H9 (cell line): ENCODE data around the gene XDH. TPM values are rescaled to one million over a fixed set of nuclear protein-coding genes. Genes with fewer than 3 reads are reported as not detected.

Experiments
- DNase-seq: peaks from one replicate; pipeline ENCODE4 v3.0.0-alpha.2; 2017
- H2AFZ ChIP-seq: one replicate; pipeline ENCODE4 v1.6.1; 2013; ENCODE audit warnings: mild to moderate bottlenecking, low read length, control low read depth, moderate library complexity
- H2AK5ac ChIP-seq: 2 replicates; pipeline ENCODE4 v1.6.1; 2013; ENCODE audit warnings: low read length, control low read depth, mixed read lengths; ENCODE audit not compliant: insufficient read length
- H2BK120ac ChIP-seq: one replicate; pipeline ENCODE4 v1.6.1; 2013; ENCODE audit warnings: low read depth, mild to moderate bottlenecking, low read length, control low read depth, inconsistent platforms; ENCODE audit not compliant: poor library complexity, severe bottlenecking
- H2BK12ac ChIP-seq: 2 replicates; pipeline ENCODE4 v1.6.1; 2013; ENCODE audit warnings: low read length, control low read depth, mixed read lengths, low read depth; ENCODE audit not compliant: insufficient read length
- H2BK15ac ChIP-seq: 2 replicates; pipeline ENCODE4 v1.6.1; 2013; ENCODE audit warnings: low read depth, low read length, control low read depth
- H2BK20ac ChIP-seq: one replicate; pipeline ENCODE4 v1.6.1; 2013; ENCODE audit warnings: low read depth, mild to moderate bottlenecking, low read length, control low read depth, inconsistent platforms; ENCODE audit not compliant: poor library complexity, severe bottlenecking
- H2BK5ac ChIP-seq: 2 replicates; pipeline ENCODE4 v1.6.1; 2013; ENCODE audit warnings: low read length, control low read depth, mixed read lengths; ENCODE audit not compliant: insufficient read length
- H3K14ac ChIP-seq: 2 replicates; pipeline ENCODE4 v1.6.1; 2013; ENCODE audit warnings: low read length, control low read depth; ENCODE audit not compliant: insufficient read depth
- H3K18ac ChIP-seq: 2 replicates; pipeline ENCODE4 v1.6.1; 2013; ENCODE audit warnings: low read depth, mild to moderate bottlenecking, mixed read lengths, low read length, control low read depth; ENCODE audit not compliant: insufficient read length
- H3K23ac ChIP-seq: 2 replicates; pipeline ENCODE4 v1.6.1; 2013; ENCODE audit warnings: low read length, control low read depth, mixed read lengths, low read depth; ENCODE audit not compliant: insufficient read length
- H3K23me2 ChIP-seq: 2 replicates; pipeline ENCODE4 v1.6.1; 2013; ENCODE audit warnings: low read depth, mild to moderate bottlenecking, mixed read lengths, low read length, control low read depth; ENCODE audit not compliant: insufficient read length, poor library complexity, severe bottlenecking
- H3K27ac ChIP-seq: 2 replicates; pipeline ENCODE4 v1.5.1; 2013; ENCODE audit warnings: low read length, control low read depth, mixed read lengths, low read depth; ENCODE audit not compliant: insufficient read length
- H3K27me3 ChIP-seq: 2 replicates; pipeline ENCODE4 v1.6.1; 2013; ENCODE audit warnings: low read length, control low read depth, inconsistent platforms; ENCODE audit not compliant: insufficient read depth
- H3K4ac ChIP-seq: 2 replicates; pipeline ENCODE4 v1.6.1; 2013; ENCODE audit warnings: low read depth, mild to moderate bottlenecking, control low read depth, inconsistent platforms, low read length, moderate library complexity
- H3K4me1 ChIP-seq: 2 replicates; pipeline ENCODE4 v1.6.1; 2013; ENCODE audit warnings: low read length, control low read depth, inconsistent platforms; ENCODE audit not compliant: insufficient read depth
- H3K4me2 ChIP-seq: 2 replicates; pipeline ENCODE4 v1.6.1; 2013; ENCODE audit warnings: low read length, control low read depth, mixed read lengths; ENCODE audit not compliant: insufficient read length, insufficient read depth
- H3K56ac ChIP-seq: 2 replicates; pipeline ENCODE4 v1.6.1; 2013; ENCODE audit warnings: low read depth, mild to moderate bottlenecking, mixed read lengths, low read length, control low read depth; ENCODE audit not compliant: insufficient read length
- H3K79me1 ChIP-seq: 2 replicates; pipeline ENCODE4 v1.6.1; 2013; ENCODE audit warnings: low read depth, mild to moderate bottlenecking, moderate library complexity, low read length, control low read depth, inconsistent platforms; ENCODE audit not compliant: insufficient read depth, poor library complexity, severe bottlenecking
- H3K79me2 ChIP-seq: 2 replicates; pipeline ENCODE4 v1.6.1; 2013; ENCODE audit warnings: low read length, control low read depth, inconsistent platforms; ENCODE audit not compliant: insufficient read depth
- H3K9ac ChIP-seq: 2 replicates; pipeline ENCODE4 v1.6.1; 2013; ENCODE audit warnings: low read length, control low read depth, mixed read lengths; ENCODE audit not compliant: insufficient read length; ENCODE audit errors: extremely low read depth
- H3K9me3 ChIP-seq: one replicate; pipeline ENCODE4 v1.6.1; 2013; ENCODE audit warnings: low read depth, low read length, inconsistent platforms; ENCODE audit not compliant: control insufficient read depth
- H3T11ph ChIP-seq: one replicate; pipeline ENCODE4 v1.6.1; 2013; ENCODE audit warnings: mild to moderate bottlenecking, low read length, control low read depth, inconsistent platforms
- H4K20me1 ChIP-seq: one replicate; pipeline ENCODE4 v1.6.1; 2013; ENCODE audit not compliant: control insufficient read depth, insufficient read length, insufficient read depth
- H4K5ac ChIP-seq: 2 replicates; pipeline ENCODE4 v1.6.1; 2013; ENCODE audit warnings: low read depth, mild to moderate bottlenecking, mixed read lengths, low read length, control low read depth; ENCODE audit not compliant: insufficient read length
- H4K8ac ChIP-seq: replicated peaks from 2 replicates; pipeline ENCODE4 v1.6.1; 2013; ENCODE audit warnings: low read length, control low read depth, mixed read lengths, low read depth; ENCODE audit not compliant: insufficient read length
- H4K91ac ChIP-seq: 2 replicates; pipeline ENCODE4 v1.6.1; 2013; ENCODE audit warnings: low read depth, mild to moderate bottlenecking, moderate library complexity, mixed read lengths, low read length, control low read depth; ENCODE audit not compliant: insufficient read length
- H3K27ac Mint-ChIP-seq, 3 experiments: 2 replicates in 2 of 3; 3 replicates in 1 of 3; pipeline ENCODE4 v1.8.0; 2020 to 2021; ENCODE audit warnings: mixed read lengths in 3 of 3, mild to moderate bottlenecking in 1 of 3, moderate library complexity in 1 of 3
- H3K27me3 Mint-ChIP-seq: 2 replicates; pipeline ENCODE4 v1.8.0; 2021; ENCODE audit warnings: low read depth, mild to moderate bottlenecking, moderate library complexity, mixed read lengths
- H3K36me3 Mint-ChIP-seq, 3 experiments: 2 replicates in 2 of 3; 3 replicates in 1 of 3; pipeline ENCODE4 v1.8.0; 2020 to 2021; ENCODE audit warnings: low read depth in 3 of 3, mixed read lengths in 3 of 3; ENCODE audit not compliant: insufficient read depth in 1 of 3
- H3K4me1 Mint-ChIP-seq, 2 experiments: 2 replicates each; pipeline ENCODE4 v1.8.0; 2020; ENCODE audit warnings: mixed read lengths in 2 of 2
- H3K4me3 Mint-ChIP-seq, 2 experiments: 2 replicates in 1 of 2; 3 replicates in 1 of 2; pipeline ENCODE4 v1.8.0; 2020 to 2021; ENCODE audit warnings: mild to moderate bottlenecking in 2 of 2, mixed read lengths in 2 of 2, moderate library complexity in 1 of 2
- H3K9me3 Mint-ChIP-seq, 2 experiments: 2 replicates in 1 of 2; 3 replicates in 1 of 2; pipeline ENCODE4 v1.8.0; 2020; ENCODE audit warnings: mild to moderate bottlenecking in 2 of 2, mixed read lengths in 2 of 2, moderate library complexity in 1 of 2
- CTCF ChIP-seq: fragments of 200-600 bp; sonication (generic); conservative IDR thresholded peaks from 3 replicates; pipeline ENCODE4 v1.8.0; 2021; ENCODE audit warnings: antibody characterized with exemption, mild to moderate bottlenecking
- WGBS: extraction: QIAGEN DNeasy Blood & Tissue Kit; methylation state at CpG from one replicate; pipeline ENCODE4 v1.1.7; 2013; ENCODE audit warnings: missing lambda C conversion rate, low lambda C conversion rate, mixed read lengths; ENCODE audit not compliant: insufficient read length; ENCODE audit errors: extremely low coverage; 5-methylcytosine and 5-hydroxymethylcytosine counted together
- total RNA-seq: library from RNA; stranded (reverse); gene quantifications from 2 replicates; pipeline ENCODE4 v1.2.1, GENCODE V29; 2021

XDH gene
- total RNA-seq, 1 experiment from 2014 or later: 1.4 TPM

GRCh38 chr2:31349684-31350083 lies 64.9 kb downstream of the XDH start:
- H3K36me3 Mint-ChIP-seq: no peaks in the 10 kb centered on the region; a peak in 1 of 7 replicates
- Histone ChIP-seq H2BK15ac (no peak overlapping the region), H3K9me3 (no peaks in the 10 kb centered on the region), H3K27me3 (no peaks in the 10 kb centered on the region), H4K20me1 (no peaks in the 10 kb centered on the region), H4K91ac (no peak overlapping the region), H3K23ac (no peak overlapping the region), H2BK12ac (no peak overlapping the region), H4K5ac (no peak overlapping the region), H3K14ac (no peak overlapping the region), H3K4me1 (no peaks in the 10 kb centered on the region), H2BK120ac (no peak overlapping the region), H3K79me1 (no peaks in the 10 kb centered on the region), H2AFZ (no peak overlapping the region), H3T11ph (no peak overlapping the region), H4K8ac (no peak overlapping the region), H3K23me2 (no peaks in the 10 kb centered on the region), H3K27ac (no peak overlapping the region), H3K4me2 (no peak overlapping the region), H2BK20ac (no peak overlapping the region), H2AK5ac (no peak overlapping the region), H3K9ac (no peak overlapping the region), H2BK5ac (no peak overlapping the region), H3K56ac (no peak overlapping the region), H3K18ac (no peak overlapping the region), H3K79me2 (no peaks in the 10 kb centered on the region), H3K4ac (no peak overlapping the region)
- no peaks in the 10 kb centered on the region; a peak in 1 of 4 replicates for H3K4me1 Mint-ChIP-seq
- no peak for DNase-seq
- no peak for TF ChIP-seq CTCF
- no peak overlapping the region for H3K4me3 Mint-ChIP-seq
- peak overlapping the region in 1 of 3 experiments; percentile 63; a peak in 1 of 7 replicates for H3K27ac Mint-ChIP-seq
- H3K27me3 Mint-ChIP-seq: no peaks in the 10 kb centered on the region
- H3K9me3 Mint-ChIP-seq: no peaks in the 10 kb centered on the region
- no CpG with 5 or more reads among the region's 6 CpGs for WGBS
